HepG2 (cell line): Measurements from ENCODE around the gene STKLD1. TPM values are rescaled to one million over a fixed set of nuclear protein-coding genes. Genes with fewer than 3 reads are reported as not detected.

ENCODE experiments used
- ATAC-seq: fragments of 200-7000 bp; cut with Tn5 transposase; 3 replicates; pipeline ENCODE4 v1.9.1; 2020; ENCODE audit warnings: mild to moderate bottlenecking, moderate library complexity
- BruUV-seq: library from RNA; stranded (reverse); fragments of 400-500 nt; replicated peaks from 2 replicates; lab custom pipeline; 2021; lab: Mats Ljungman, UMichigan
- CTCF ChIA-PET: fragments of 300-600 bp; formaldehyde crosslinking; extraction: SDS; loops from one replicate; lab custom pipeline; 2021; ENCODE audit warnings: low total read pairs, inconsistent platforms, low intra/inter-chr PET ratio; lab: Yijun Ruan, JAX
- POLR2A ChIA-PET: fragments of 350-600 bp; sonication (Branson Sonifier 250); formaldehyde crosslinking; loops from one replicate; lab custom pipeline; 2020; ENCODE audit warnings: antibody characterized with exemption, inconsistent platforms; lab: Yijun Ruan, JAX
- DNase-seq: peaks from one replicate; pipeline ENCODE4 v3.0.0-alpha.2; 2015; ENCODE audit warnings: low spot score
- FAIRE-seq: peaks from 3 replicates; lab custom pipeline; 2011; peaks lifted over from hg19 to GRCh38; lab: Jason Lieb, UNC
- H2AFZ ChIP-seq: one replicate; pipeline ENCODE4 v1.6.1; 2011; ENCODE audit warnings: low read length, inconsistent platforms
- H3K27ac ChIP-seq: fragments of 300-600 bp; 3 replicates; pipeline ENCODE4 v1.8.0; 2011; ENCODE audit warnings: mixed run types, mild to moderate bottlenecking, mixed read lengths, low read length, inconsistent platforms; ENCODE audit not compliant: insufficient read depth; ENCODE audit errors: extremely low read length
- H3K27me3 ChIP-seq, 2 experiments: fragments of 200-600 bp in 1 of 2; 2 replicates in 1 of 2; 3 replicates in 1 of 2; pipeline versions ENCODE4 v1.6.0 to v1.8.0; 2011; ENCODE audit warnings: low read length in 2 of 2, mild to moderate bottlenecking in 2 of 2, moderate library complexity in 2 of 2, inconsistent platforms in 1 of 2; ENCODE audit not compliant: insufficient read depth in 2 of 2, control insufficient read depth in 1 of 2
- H3K36me3 ChIP-seq, 2 experiments: fragments of 200-600 bp in 1 of 2; replicated peaks in 1 of 2; 2 replicates in 1 of 2; 3 replicates in 1 of 2; pipeline versions ENCODE4 v1.5.1 to v1.8.0; 2011; ENCODE audit warnings: low read length in 2 of 2, inconsistent platforms in 1 of 2; ENCODE audit not compliant: insufficient read depth in 2 of 2, control insufficient read depth in 1 of 2
- H3K4me1 ChIP-seq: 2 replicates; pipeline ENCODE4 v1.5.1; 2012; ENCODE audit warnings: low read length, inconsistent platforms; ENCODE audit not compliant: insufficient read depth
- H3K4me2 ChIP-seq: 2 replicates; pipeline ENCODE4 v1.6.0; 2011; ENCODE audit warnings: low read depth, low read length, inconsistent platforms
- H3K4me3 ChIP-seq, 3 experiments: fragments of 200-600 bp in 1 of 3; sonication (generic), shearing (Covaris generic) in 1 of 3; replicated peaks in 1 of 3; 2 replicates each; pipeline ENCODE4 v1.5.1; 2011 to 2016; ENCODE audit warnings: low read length in 3 of 3, inconsistent platforms in 2 of 3, low read depth in 2 of 3, mild to moderate bottlenecking in 2 of 3, control low read depth in 1 of 3, mixed read lengths in 1 of 3; ENCODE audit not compliant: insufficient read depth in 1 of 3
- H3K79me2 ChIP-seq: one replicate; pipeline ENCODE4 v1.6.1; 2011; ENCODE audit warnings: low read length, inconsistent platforms; ENCODE audit not compliant: insufficient read depth
- H3K9ac ChIP-seq: 2 replicates; pipeline ENCODE4 v1.6.0; 2011; ENCODE audit warnings: mild to moderate bottlenecking, low read depth, low read length, inconsistent platforms; ENCODE audit not compliant: insufficient read depth
- H3K9me3 ChIP-seq: 2 replicates; pipeline ENCODE4 v1.5.1; 2012; ENCODE audit warnings: mild to moderate bottlenecking, low read length
- H4K20me1 ChIP-seq: 2 replicates; pipeline ENCODE4 v1.6.0; 2011; ENCODE audit warnings: inconsistent platforms, mild to moderate bottlenecking, low read length, moderate library complexity; ENCODE audit not compliant: insufficient read depth
- CHD2 ChIP-seq: IDR thresholded peaks from 2 replicates; pipeline ENCODE4 v1.6.1; 2011; ENCODE audit warnings: low read depth, low read length, improper control_type of control experiment
- HINFP ChIP-seq: sonication (generic); formaldehyde crosslinking; IDR thresholded peaks from 2 replicates; pipeline ENCODE4 v1.4.0; 2020; ENCODE audit warnings: low read depth, mild to moderate bottlenecking, missing genetic modification reagents
- KLF16 ChIP-seq, 2 experiments: sonication (generic) in 1 of 2; formaldehyde crosslinking in 1 of 2; IDR thresholded peaks; 2 replicates each; pipeline versions ENCODE4 v1.6.1 to v1.8.0; 2016 to 2023; ENCODE audit warnings: missing genetic modification reagents in 2 of 2, missing compliant biosample characterization in 1 of 2
- MYPOP ChIP-seq: sonication (generic); formaldehyde crosslinking; IDR thresholded peaks from 2 replicates; pipeline ENCODE4 v1.8.1; 2023; ENCODE audit warnings: mild to moderate bottlenecking, moderate library complexity, missing genetic modification reagents
- NFIB ChIP-seq: sonication (generic); formaldehyde crosslinking; IDR thresholded peaks from 2 replicates; pipeline ENCODE4 v1.9.0; 2021; ENCODE audit warnings: missing genetic modification reagents, mild to moderate bottlenecking, borderline replicate concordance
- SP2 ChIP-seq: sonication (generic); formaldehyde crosslinking; IDR thresholded peaks from 2 replicates; pipeline ENCODE4 v1.5.1; 2020; ENCODE audit warnings: mild to moderate bottlenecking, missing genetic modification reagents
- TCF12 ChIP-seq, 2 experiments: fragments of 450-650 bp in 1 of 2; sonication (generic) in 1 of 2; formaldehyde crosslinking in 1 of 2; IDR thresholded peaks; 2 replicates each; pipeline versions ENCODE4 v1.6.1 to v1.8.0; 2017 to 2022; ENCODE audit warnings: antibody characterized with exemption in 1 of 2, mild to moderate bottlenecking in 1 of 2, missing genetic modification reagents in 1 of 2, moderate library complexity in 1 of 2
- THYN1 ChIP-seq: sonication (generic); formaldehyde crosslinking; IDR thresholded peaks from 2 replicates; pipeline ENCODE4 v1.8.1; 2023; ENCODE audit warnings: low read depth, mild to moderate bottlenecking, moderate library complexity, missing genetic modification reagents, borderline replicate concordance
- ZBTB37 ChIP-seq: sonication (generic); formaldehyde crosslinking; IDR thresholded peaks from 2 replicates; pipeline ENCODE4 v1.4.0; 2020; ENCODE audit warnings: mild to moderate bottlenecking, missing genetic modification reagents
- ZHX2 ChIP-seq, 2 experiments: sonication (generic) in 1 of 2; formaldehyde crosslinking in 1 of 2; IDR thresholded peaks; 2 replicates each; pipeline versions ENCODE4 v1.6.1 to v1.9.0; 2014 to 2022; ENCODE audit warnings: antibody characterized with exemption in 1 of 2, borderline replicate concordance in 1 of 2, inconsistent platforms in 1 of 2, low read depth in 1 of 2, missing genetic modification reagents in 1 of 2
- ZMYM2 ChIP-seq: sonication (generic); formaldehyde crosslinking; IDR thresholded peaks from 2 replicates; pipeline ENCODE4 v1.8.0; 2022; ENCODE audit warnings: mild to moderate bottlenecking, missing genetic modification reagents
- ZMYM3 ChIP-seq: sonication (generic); formaldehyde crosslinking; IDR thresholded peaks from 2 replicates; pipeline ENCODE4 v1.5.1; 2020; ENCODE audit warnings: mild to moderate bottlenecking, missing genetic modification reagents
- ZNF839 ChIP-seq: sonication (generic); formaldehyde crosslinking; IDR thresholded peaks from 2 replicates; pipeline ENCODE4 v1.4.0; 2020; ENCODE audit warnings: missing genetic modification reagents, mild to moderate bottlenecking, borderline replicate concordance
- WGBS: methylation state at CpG from one replicate; pipeline ENCODE4 v1.1.6; 2017; ENCODE audit warnings: low lambda C conversion rate; 5-methylcytosine and 5-hydroxymethylcytosine counted together
- in situ Hi-C: cut with HindIII; loops from 2 replicates; pipeline ENCODE4 v1.10.0; 2017; ENCODE audit warnings: low pct_unique_long_range_greater_than_20kb; ENCODE audit not compliant: extremely low pct_ligation_motif_present
- intact Hi-C: fragments of 100-400 bp; cut with micrococcal nuclease; formaldehyde crosslinking; loops from one replicate; pipeline ENCODE4 v1.10.0; 2022; ENCODE audit not compliant: unreplicated experiment
- polyA plus RNA-seq, 8 experiments: library from polyadenylated mRNA; depleted of rRNA in 3 of 8; stranded (reverse) in 7 of 8; unstranded in 1 of 8; fragments of >200 nt; fragmentation: Illumina TruSeq in 4 of 8; extraction: Trizol in 4 of 8; gene quantifications; 2 replicates each; pipeline versions ENCODE4 v1.2.1 to v1.2.3, GENCODE V29; 2011 to 2016; ENCODE audit warnings: low read depth in 4 of 8, missing spikeins in 1 of 8, mixed read lengths in 1 of 8; ENCODE audit not compliant: insufficient read depth in 1 of 8
- total RNA-seq, 5 experiments: library from RNA; depleted of rRNA; stranded (reverse); fragments of >200 nt; fragmentation: Illumina TruSeq; extraction: Trizol; gene quantifications; 2 replicates each; pipeline ENCODE4 v1.2.3, GENCODE V29; 2016; ENCODE audit warnings: low read depth in 1 of 5

STKLD1 gene
- total and polyA plus RNA-seq, 2 of the 13 experiments (the other 11 are each of a cell fraction or from before 2014, with no cell fraction given): 1.5 to 2.2 TPM

- intact Hi-C loops (no loop called here), in situ Hi-C loops (no loop called here)
- BruUV-seq: no TSS peak
- DNase-seq: no peak
- ChIA-PET CTCF (no interaction called here), POLR2A (no interaction called here)
- H3K27ac ChIP-seq: no peak overlapping the region
- no peaks in the 10 kb centered on the region for H3K79me2 ChIP-seq
- FAIRE-seq: no peak
- no peaks in the 10 kb centered on the region for H3K9me3 ChIP-seq
- no peak overlapping the region for H3K4me3 ChIP-seq
- H2AFZ ChIP-seq: no peak overlapping the region
- peaks cover 5 to 92% of the 10 kb centered on the region in 2 experiments; a peak in 3 of 5 replicates for H3K27me3 ChIP-seq
- 32% methylated on average over 7 of the region's 12 CpGs for WGBS
- no peaks in the 10 kb centered on the region for H3K36me3 ChIP-seq
- H3K4me1 ChIP-seq: no peaks in the 10 kb centered on the region
- no peak overlapping the region for H3K4me2 ChIP-seq
- no peak for ATAC-seq
- no peak overlapping the region for H3K9ac ChIP-seq
- no peaks in the 10 kb centered on the region for H4K20me1 ChIP-seq
- TF ChIP-seq THYN1 (CRISPR knock-in tag): no peak
- TF ChIP-seq ZHX2 (IDR thresholded peaks at IDR 0.05; ENCODE audit: low read depth): no peak
- no peak for TF ChIP-seq ZHX2 (CRISPR knock-in tag; IDR thresholded peaks at IDR 0.05; ENCODE audit: borderline replicate concordance)
- no peak for TF ChIP-seq KLF16 (CRISPR knock-in tag; IDR thresholded peaks at IDR 0.05)
- no peak for TF ChIP-seq ZMYM3
- no peak for TF ChIP-seq TCF12 (IDR thresholded peaks at IDR 0.05)
- no peak for TF ChIP-seq TCF12 (CRISPR knock-in tag; IDR thresholded peaks at IDR 0.05)
- TF ChIP-seq MYPOP (CRISPR knock-in tag): no peak
- no peak for TF ChIP-seq CHD2
- no peak for TF ChIP-seq NFIB (CRISPR knock-in tag)
- no peak for TF ChIP-seq ZBTB37 (CRISPR knock-in tag)
- TF ChIP-seq ZMYM2 (CRISPR knock-in tag): no peak
- TF ChIP-seq ZNF839 (CRISPR knock-in tag): no peak
- no peak for TF ChIP-seq SP2 (CRISPR knock-in tag)
- no peak for TF ChIP-seq HINFP (CRISPR knock-in tag)
These were observed 64.7 kb downstream of the STKLD1 start for GRCh38 chr9:133440874-133441273.
